Inflammatory macrophage (primary cell): ENCODE measurements around the gene DNAH14.
"Not testable (repeated sequence)": the region's sequence is repeated elsewhere in the genome, so short reads cannot be mapped to it uniquely, and the experiment has no call there.

Source experiments
- DNase-seq, 2 donors: peaks; one replicate each; pipeline ENCODE4 v3.0.0-alpha.2; 2020 to 2022

Gene DNAH14

DNA sequence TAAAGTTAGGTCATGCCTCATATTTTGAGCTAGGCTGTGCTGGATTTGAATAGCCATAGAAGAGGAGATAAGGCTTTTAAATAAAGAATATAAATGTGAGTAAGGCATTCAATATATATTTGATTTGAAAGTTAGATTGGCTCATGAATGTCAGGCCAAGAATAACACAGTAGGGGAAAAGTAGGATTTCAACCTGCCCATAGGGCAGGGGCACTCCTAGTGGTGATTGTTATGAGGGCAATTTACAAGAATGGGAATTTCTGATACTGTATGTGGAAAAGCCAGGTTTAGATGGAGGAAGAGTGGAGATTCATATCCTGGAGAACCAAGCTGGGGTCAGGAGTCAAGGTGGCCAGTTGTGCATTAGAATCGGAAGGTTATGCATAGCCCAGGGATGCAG, 74.9 kb downstream of the DNAH14 start:
- no peak for DNase-seq

DNA sequence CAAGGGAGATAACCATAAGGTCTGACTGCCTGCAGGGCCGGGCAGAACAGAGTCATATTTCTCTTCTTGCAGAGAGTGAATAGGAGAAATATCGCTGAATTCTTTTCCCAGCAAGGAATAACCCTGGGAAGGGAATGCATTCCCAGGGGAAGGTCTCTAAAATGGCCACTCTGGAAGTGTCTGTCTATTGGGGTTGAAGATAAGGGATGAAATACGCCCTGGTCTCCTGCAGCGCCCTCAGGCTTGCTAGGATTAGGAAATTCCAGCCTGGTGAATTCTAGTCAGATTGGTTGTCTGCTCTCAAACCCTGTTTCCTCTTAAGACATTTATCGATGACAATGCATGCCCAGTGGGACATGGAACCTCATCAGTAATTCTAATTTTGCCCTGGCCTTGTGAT, 76.9 kb downstream of the DNAH14 start:
- DNase-seq: not testable (repeated sequence)

DNA sequence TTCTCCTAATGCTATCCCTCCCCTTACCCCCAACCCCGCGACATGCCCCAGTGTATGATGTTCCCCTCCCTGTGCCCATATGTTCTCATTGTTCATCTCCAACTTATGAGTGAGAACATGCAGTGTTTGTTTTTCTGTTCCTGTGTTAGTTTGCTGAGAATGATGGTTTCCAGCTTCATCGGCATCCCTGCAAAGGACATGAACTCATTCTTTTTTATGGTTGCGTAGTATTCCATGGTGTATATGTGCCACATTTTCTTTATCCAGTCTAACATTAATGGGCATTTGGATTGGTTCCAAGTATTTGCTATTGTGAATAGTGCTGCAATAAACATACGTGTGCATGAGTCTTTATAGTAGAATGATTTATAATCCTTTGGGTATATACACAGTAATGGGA, 78.6 kb downstream of the DNAH14 start:
- DNase-seq: not testable (repeated sequence)

DNA sequence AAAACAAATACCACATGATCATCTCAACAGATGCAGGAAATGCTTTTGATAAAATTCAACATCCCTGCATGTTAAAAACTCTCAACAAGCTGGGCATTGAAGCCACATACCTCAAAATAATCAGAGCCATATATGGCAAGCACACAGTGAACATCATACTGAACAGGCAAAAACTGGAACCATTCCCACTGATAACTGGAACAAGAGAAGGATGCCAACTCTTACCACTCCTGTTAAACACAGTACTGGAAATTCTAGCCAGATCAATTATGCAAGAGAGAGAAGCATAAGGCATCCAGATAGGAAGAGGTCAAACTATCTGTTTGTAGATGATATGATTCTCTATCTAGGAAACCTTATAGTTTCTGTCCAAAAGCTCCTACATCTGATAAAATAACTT, 91.6 kb downstream of the DNAH14 start:
- no peak for DNase-seq

DNA sequence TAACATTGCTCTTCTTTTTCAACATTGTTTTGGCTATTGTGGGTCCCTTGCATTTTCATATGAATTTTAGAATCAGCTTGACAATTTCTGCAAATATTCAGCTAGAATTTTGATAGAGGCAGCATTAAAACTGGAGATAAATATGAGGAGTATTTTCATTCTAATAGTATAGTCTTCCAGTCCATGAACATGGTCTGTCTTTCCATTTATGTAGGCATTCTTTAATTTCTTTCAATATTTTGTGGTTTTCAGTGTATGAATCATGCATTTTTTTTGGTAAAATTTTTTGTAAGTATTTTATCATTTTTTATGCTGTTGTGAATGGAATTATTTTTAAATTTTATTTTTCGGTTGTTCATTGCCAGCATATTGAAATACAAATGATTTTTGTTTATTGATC, 97.2 kb downstream of the DNAH14 start:
- DNase-seq: no peak

DNA sequence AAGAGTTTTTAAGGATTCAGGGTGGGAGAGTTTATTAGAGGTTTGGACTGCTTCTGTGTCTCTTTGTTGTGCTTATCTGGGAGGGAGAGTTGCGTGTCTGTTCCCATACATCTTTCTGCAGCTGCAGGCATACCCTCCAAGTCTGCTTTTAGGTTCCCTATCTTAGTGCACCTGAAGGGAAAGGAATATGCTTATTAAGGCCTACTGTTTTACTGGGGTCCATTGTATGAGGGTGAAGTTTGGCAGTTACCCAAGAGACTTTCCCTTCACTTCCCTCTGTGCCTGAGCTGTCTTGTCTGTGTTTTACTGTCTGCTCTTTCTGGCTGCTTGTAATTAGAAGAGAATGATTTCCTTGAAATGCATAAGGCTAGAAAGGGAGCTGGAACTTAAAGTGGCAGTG, 107.0 kb downstream of the DNAH14 start:
- not testable (repeated sequence) for DNase-seq

DNA sequence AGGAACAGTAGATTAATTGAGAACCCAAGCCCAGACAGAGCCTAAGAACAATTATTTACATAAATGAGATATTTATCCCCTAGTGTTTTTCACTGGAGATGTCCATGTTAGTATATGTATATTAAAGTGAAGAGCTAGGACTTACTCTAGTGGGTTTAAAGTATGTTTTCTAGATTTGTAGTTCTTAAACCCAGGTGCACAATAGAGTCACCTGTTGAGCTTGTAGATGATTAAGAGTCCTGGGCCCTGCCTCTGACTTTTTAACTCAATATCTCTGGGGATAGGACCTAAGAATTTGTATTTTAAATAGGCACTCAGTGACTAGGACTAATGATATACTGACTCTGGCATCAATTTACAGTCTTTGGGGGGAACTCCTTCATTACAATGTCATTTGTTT, 112.8 kb downstream of the DNAH14 start:
- no peak for DNase-seq

DNA sequence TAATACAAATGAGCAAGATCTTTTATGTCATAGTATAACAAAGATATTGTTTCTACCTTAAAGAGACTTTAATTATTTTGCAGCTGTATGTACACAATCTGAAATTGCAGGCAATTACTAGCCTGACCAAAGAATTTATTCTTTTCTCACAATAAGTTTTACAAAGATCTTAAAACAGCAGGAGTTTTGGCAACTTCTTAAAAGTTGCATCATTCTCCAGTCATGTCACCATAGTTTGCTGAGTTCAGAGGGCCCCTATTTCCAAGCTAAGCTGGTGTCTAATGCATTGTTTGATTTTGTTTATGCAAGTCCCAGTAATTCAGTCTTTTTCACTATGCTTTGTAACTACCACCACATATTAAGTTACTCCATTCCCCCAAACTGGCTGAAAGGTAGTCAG, 114.8 kb downstream of the DNAH14 start:
- no peak for DNase-seq

DNA sequence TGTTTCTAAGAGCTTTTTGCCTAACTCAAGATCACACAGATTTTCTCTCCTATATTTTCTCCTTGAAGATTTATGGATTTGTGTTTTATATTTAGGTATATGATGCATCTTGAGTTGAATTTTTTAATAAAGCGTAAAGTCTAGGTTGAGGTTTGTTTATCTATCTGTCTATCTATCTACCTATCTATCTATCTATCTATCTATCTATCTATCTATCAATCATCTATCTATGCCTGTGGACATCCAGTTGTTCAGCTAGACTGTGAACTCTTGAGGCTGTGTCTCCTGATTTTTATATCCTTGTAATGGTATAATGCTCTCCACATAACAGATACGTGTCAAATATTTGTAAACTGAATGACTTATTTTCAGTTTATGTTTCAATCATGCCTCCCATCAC, 120.1 kb downstream of the DNAH14 start:
- no peak for DNase-seq

DNA sequence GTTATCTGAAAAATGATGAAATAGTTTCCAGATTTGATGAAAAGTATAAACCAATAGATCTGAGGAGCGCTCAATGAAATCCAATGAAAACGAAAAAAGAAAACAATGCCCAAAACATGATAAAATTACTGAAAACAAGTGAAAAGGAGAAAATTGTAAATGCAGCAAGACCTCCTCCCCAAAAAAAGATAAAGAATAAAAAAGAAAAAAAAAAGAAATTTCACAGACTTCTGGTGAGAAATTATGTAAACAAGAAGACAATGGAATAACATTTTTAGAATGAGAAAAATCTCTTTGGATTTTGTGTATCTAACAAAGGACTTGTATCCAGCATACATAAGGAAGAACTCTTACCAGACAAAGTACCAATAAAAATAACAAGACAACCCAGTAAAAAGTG, 134.2 kb downstream of the DNAH14 start:
- no peak for DNase-seq

DNA sequence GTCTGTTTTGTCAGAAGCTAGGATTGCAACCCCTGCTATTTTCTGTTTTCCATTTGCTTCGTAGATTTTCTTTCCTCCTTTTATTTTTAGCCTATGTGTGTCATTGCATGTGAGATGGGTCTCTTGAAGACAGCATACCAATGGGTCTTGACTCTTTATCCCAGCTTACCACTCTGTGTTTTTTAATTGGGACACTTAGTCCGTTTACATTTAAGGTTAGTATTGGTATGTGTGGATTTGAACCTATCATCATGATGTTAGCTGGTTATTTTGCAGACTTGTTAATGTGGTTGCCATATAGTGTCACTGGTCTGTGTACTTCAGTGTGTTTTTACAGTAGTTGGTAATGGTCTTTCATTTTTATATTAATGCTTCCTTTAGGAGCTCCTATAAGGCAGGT, 141.5 kb downstream of the DNAH14 start:
- DNase-seq: no peak

DNA sequence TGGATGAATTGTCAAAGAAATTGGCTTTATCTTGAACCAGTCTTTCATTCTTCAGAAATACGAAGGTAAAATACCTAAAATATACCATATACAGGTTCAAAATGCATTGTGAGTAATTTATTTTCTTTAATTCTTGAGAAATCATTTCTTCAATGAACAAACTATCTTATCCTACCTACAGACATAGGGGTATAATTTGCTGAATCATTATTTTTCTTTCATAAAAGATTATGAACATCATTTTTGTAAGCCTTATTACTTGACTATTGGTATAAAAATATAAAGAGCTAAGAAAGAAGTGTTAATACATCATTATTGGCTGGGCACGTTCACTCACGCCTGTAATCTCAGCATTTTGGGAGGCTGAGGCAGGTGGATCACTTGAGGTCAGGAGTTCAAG, 167.7 kb downstream of the DNAH14 start:
- no peak for DNase-seq

DNA sequence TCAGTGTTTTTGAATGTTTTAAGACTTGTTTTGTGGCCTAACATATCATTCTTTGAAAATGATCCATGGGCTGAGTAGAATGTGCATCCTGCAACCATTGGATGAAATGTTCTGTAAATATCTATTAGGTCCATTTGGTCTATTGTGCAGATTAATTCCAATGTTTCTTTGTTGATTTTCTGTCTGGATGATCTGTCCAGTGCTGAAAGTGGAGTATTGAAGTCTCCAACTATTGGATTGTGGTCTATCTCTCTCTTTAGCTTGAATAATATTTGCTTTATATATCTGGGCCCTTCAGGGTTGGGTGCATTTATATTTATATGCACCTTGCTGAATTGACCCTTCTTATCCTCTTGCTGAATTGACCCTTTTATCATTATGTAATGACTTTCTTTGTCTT, 181.5 kb downstream of the DNAH14 start:
- no peak for DNase-seq

DNA sequence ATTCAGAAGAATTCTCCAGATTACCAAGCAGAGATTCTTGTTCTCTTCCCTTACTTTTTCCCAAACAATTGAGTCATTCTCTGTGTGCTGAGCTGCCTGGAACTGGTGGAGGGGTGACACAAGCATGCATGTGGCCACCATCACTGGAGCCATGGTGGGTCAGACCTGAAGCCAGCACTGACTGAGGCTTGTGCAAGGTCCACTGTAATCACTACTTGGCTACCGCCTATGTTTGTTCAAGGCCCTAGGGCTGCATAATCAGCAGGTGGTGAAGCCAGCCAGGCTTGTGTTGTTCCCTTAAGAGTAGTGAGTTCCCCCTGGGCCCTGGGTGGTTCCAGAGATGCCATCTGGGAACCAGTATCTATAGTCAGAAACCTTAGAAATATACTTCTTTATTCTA, 183.8 kb downstream of the DNAH14 start:
- DNase-seq: no peak

DNA sequence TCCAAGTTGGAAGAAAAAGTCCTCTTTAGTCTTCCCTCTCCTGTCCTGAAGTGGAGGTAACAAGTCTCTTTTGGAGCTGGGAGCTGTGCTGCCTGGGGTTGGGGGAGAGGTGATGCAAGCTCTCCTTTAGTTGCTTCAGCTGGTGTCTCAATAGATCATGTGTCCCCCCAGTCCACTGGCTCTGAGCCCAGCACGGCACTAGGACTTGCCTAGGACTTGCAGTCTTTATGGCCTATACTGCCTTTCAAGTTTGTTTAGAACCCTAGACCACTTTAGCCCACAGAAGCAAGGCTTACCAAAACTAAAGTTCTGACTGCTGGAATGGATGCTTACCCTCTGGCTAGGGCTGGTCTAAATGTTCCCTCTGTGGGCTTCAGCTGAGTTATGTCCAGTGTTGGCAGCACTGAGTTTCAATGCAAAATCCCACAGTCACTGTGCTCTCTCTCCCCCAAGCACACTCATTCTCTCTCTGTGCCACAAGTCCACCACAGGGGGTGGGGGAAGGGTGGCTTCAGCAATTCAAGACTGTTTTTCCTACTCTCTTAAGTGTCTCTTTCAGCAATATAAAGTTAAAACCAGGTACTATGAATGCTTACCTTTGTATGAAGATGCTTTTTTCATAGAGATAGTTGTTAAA, 185.0 kb downstream of the DNAH14 start:
- DNase-seq: no peak

DNA sequence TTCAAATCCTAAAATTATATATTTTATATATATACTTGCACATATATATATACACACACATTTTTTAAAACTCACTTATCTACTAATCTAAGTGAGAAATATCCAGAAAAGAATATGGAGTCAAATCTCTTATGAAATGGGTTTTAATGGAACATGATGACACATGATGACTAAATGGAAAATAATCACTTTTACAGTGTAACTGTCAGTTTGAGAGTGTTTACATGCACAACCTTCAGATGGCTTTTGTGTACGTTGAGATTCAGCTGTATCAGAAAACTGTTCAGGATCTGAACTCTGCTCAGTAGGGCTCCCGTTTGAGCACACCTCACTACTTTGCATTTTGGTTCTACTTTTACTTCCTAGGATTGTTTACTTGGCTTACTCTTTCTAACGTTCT, 189.8 kb downstream of the DNAH14 start:
- DNase-seq: no peak

DNA sequence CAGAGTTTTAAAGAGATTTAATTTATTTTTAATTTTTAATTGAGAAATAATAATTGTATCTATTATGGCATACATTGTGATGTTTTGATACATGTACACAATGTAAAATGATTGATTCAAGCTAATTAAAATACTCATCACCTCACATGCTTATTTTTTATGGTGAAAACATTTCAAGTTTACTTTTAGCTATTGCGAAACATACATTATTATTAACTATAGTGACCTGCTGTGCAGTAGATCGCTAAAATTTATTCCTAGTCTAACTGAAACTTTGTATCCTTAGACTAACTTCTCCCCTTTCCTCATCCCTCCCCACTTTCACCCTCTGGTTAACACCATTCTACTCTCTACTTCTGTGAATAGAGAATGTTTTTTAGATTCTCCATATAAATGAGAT, 191.6 kb downstream of the DNAH14 start:
- DNase-seq: no peak

DNA sequence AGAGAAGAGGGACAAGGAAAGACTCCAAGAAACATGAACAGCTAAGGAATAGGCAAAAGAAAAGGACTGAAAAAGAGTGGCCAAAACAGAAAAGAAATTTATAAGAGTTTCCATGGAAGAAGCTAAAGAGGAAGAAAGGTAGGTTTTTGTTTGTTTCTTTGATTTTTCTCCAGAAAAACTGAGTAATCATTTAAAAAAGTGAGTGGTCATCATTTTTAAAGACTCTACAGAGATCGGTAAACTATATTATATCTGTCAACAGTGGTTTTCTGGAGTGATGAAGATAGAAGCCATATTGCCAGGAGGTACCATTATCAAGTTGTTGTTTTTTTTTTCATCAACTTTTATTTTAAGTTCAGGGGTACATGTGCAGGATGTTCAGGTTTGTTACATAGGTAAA, 202.4 kb downstream of the DNAH14 start:
- no peak for DNase-seq

DNA sequence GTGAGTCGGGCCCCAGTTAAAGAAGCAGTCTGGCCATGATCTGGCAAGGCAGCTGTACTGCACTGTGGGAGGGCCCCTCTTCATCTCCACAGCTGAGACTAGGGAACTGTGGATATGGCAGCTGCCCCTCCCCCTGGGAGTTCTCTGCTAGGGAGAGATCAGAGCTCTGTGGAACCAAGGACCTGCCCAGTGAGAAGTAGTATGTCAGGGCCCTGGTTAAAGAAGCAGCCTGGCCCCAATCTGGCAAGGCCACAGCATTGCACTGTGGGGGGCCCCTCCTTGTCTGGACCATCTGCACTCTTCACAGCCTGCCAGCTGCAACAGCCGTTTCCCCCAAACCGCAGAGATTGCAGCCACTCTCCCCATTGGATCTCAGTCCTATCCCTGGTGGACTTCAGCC, 208.5 kb downstream of the DNAH14 start:
- DNase-seq: no peak

DNA sequence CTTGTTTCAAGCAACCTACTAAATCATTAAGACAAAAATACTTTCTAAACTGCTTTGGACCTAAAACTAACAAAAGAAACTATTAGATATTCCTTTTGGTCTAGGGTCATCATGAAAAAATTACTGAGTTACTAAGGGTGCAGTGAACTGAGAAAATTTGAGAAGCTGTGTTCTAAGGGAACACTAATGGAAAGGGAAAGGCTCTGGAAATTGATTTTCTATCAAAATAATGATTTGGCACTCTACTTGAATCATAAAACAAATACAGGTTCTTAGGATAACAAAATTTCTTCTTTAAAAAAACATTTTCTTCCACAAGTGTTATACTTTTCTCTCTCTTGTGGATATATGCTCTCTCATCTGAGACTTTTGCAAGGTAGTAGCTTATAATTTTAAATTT, 213.5 kb downstream of the DNAH14 start:
- DNase-seq: no peak

DNA sequence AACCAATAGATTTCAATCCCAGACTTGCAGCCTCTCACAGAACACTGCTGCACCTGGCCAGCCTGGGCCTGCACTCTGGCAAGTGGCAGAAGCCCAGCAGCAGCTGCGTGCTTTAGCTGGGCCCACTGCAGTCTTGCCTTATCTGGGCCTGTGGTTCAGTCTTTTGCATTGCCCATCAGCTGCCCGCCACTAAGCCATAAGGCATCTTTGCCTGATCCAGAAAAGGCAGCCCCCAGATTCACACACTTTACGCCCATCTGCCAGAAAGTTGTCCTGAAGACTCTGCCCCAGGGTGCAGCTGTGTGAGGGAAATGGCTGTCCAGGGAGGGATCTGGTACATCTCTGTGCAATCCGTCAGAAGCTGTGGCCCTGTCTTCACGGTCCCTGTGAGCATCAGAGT, 217.0 kb downstream of the DNAH14 start:
- DNase-seq: no peak

DNA sequence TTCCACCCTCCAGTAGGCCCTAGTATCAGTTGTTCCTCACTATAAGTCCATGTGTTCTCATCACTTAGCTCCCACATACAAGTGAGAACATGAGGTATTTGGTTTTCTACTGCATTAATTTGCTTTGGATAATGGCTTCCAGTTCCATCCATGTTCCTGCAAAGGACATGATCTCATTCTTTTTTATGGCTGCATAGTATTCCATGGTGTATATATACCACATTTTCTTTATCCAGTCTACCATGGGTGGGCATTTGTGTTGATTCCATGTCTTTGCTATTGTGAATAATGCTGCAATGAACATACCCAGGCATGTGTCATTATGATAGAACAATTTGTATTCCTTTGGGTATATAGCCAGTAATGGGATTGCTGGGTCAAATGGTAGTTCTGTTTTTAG, 218.3 kb downstream of the DNAH14 start:
- not testable (repeated sequence) for DNase-seq

DNA sequence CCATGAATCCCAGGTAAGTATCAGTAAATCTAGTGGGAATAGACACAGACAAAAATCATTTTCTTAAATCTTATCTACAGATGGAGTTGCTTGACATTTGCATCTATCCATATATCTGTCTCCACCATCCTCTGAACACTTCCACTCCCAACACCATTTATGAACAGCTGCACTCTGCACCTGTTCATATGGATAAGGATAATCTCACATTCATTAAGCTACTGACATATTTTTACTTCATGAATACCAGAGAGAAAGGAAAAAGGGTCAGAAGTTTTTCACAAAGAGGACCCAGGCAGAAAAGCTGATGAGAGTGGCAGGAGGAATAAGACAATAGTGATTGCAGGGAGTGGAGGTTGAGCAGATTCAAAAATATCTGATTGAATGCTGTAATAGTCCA, 222.6 kb downstream of the DNAH14 start:
- no peak for DNase-seq

DNA sequence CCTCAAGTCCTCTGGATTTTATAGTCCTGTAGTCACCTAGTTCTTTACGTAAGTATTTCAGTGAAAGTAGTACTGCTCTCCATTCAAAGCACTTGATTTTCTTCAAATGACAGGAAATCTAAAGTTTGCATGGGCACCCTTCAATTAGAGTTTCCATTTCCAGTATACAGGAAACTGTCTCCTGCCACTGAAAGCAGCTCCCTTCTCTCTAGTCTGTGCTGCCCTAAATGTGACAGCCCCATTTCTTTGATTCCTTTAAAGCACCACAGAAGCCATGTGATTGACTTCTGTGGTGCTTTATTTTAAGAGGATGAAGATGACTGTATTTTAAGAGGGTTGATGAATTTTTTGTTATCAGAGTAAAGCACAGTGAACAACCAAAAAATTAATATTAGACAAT, 226.1 kb downstream of the DNAH14 start:
- DNase-seq: no peak

DNA sequence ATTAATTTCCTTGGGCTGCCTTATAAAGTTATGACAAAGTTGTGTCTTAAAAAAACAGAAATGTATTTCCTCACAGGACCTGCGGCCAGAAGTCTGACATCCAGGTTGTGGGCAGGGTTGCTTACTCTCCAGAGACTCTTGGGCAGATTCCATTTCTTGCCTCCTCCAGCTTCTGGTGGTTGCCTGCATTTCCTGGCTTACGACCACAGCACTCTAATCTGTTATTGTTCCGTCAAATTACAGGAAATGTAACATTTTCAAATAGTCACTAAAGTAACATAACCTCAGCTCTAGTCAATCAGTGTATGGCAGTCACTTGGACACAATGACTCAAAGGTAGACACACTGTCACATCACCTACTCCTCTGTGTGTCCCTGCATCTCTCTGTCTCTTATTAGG, 226.8 kb downstream of the DNAH14 start:
- no peak for DNase-seq

DNA sequence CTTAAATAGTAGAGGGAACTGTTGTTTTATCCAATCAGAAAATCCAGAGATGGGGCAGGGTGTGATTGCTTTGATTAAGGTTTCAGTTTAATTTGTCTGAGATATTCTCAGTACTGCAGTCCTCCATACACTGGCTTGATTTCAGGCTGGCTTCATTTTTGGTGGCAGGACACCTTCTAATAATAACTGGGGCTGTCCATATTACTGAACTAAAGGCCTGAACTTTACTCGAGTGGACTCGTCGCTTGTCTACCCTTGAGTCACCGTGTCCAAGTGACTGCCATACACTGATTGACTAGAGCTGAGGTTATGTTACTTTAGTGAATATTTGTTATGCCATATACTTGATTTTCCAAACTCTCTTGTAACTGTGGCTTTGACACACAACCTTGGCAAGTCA, 228.8 kb downstream of the DNAH14 start:
- DNase-seq: no peak
